GM20431 (cell line): Measurements from ENCODE around the gene MTR.

ENCODE experiments used
- in situ Hi-C: fragments of 300-500 bp; cut with MseI, MboI; formaldehyde crosslinking; loops from one replicate; pipeline ENCODE4 v1.15.0; 2020; ENCODE audit warnings: low sequenced_read_pairs; ENCODE audit not compliant: unreplicated experiment

The MTR gene

GRCh38 chr1:236858165-236858564, 63.1 kb downstream of the MTR start:
- in situ Hi-C loops: loop anchor here (25.0 kb wide), 1 partner anchor 96 kb away; no protein-coding TSS in a partner anchor

GRCh38 chr1:236860101-236860500, 65.0 kb downstream of the MTR start:
- in situ Hi-C loops: loop anchor here (25.0 kb wide), 1 partner anchor 98 kb away; no protein-coding TSS in a partner anchor

DNA sequence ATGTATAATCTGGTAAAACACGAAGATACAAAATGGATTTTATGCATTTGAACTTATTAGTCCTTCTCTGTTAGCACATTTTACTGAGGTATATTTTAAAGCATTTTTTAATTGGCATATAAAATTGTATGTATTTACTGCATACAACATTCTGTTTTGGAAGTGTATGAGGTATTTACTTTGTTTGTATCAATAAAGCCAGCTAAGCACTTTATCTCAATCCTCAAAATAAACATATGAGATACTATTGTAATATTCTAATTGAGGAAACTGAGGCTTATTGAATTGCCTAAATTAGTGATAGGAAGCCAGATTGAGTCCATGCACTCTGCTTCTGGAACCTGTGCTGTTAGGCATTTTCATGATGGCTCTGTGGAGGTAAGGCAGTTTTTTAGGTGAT, 65.6 kb downstream of the MTR start:
- in situ Hi-C loops: loop anchor here (25.0 kb wide), 1 partner anchor 98 kb away; no protein-coding TSS in a partner anchor

- in situ Hi-C loops: loop anchor here (25.0 kb wide), 1 partner anchor 99 kb away; no protein-coding TSS in a partner anchor
Measured at GRCh38 chr1:236861560-236862218, 66.6 kb downstream of the MTR start.

GRCh38 chr1:236862219-236862591, 67.1 kb downstream of the MTR start:
- in situ Hi-C loops: loop anchor here (25.0 kb wide), 1 partner anchor 100 kb away; no protein-coding TSS in a partner anchor

- in situ Hi-C loops: loop anchor here (25.0 kb wide), 1 partner anchor 100 kb away; no protein-coding TSS in a partner anchor
Measured at GRCh38 chr1:236862615-236863211, 67.6 kb downstream of the MTR start.

DNA sequence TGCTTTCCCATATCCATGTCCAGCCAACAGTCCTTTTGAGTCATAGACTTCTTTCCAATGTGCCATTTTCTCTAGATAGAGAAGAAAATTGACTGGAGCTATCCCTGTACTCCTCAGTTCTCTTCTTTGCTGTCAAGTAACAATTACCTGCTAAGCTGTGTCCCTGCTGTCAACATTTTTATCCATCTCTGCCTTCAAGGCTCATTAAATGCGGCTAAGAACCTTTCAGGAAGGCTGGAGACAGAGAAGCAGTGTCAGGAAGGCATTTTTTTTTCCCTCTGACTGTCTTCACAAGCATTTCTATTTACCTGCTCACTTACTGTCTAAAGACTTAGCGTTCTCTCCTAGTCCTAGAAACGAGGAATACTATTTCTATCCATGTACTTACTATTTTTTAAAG, 69.1 kb downstream of the MTR start:
- in situ Hi-C loops: loop anchor here (25.0 kb wide), 1 partner anchor 102 kb away; no protein-coding TSS in a partner anchor

DNA sequence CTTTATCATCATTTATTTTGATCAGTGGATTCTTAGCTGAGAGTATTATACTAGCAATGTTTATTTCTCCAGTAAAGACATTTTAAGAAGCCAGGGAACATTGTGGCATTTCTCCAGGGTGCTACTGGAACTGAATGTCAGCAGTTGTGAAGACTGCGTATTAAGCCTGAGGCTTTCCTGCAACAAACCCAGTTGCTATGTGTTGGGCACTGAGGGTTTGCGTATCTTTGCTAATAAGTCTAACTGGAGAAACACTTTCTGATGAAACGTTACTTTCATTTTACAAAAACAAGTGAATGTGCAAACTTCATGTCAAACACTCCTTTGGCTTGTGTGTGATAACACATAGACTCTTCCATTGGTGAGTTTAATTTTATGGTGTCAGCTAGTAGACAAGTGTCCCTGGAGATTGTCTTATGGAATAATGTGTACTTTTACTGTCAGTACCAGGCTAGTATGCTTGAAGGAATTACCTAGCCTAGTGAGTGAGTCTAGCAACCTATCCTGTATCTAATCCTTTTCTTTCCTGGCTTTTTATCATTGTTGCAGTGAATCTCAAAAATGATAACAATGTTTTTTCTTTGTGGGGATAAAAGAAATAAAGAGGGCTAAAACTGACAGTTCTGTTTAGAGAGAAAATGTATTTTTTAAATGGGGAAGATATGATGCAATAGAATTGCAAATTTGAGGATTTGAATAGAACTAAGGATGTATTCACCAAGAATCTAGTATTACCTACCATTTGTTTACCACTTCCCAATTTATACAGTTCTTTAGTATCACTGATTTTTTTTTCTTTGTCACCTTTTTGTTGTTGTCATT, 70.1 kb downstream of the MTR start:
- in situ Hi-C loops: loop anchor here (25.0 kb wide), 1 partner anchor 103 kb away; no protein-coding TSS in a partner anchor

DNA sequence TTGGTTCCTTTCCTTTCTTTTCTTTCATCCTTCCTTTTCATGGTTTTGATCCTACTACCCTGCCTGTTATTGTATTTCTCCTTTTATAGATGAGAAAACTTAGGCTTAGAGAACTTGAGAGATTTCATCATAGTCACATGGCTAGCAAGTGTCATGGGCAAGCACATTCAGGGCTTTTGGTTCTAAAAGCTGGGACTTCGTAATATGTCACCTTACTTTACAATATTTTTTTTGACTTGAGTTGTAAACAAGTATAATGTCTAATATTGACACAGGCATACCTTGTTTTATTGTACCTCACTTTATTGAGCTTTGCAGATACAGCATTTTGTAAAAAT, 70.7 kb downstream of the MTR start:
- in situ Hi-C loops: loop anchor here (25.0 kb wide), 1 partner anchor 103 kb away; no protein-coding TSS in a partner anchor

DNA sequence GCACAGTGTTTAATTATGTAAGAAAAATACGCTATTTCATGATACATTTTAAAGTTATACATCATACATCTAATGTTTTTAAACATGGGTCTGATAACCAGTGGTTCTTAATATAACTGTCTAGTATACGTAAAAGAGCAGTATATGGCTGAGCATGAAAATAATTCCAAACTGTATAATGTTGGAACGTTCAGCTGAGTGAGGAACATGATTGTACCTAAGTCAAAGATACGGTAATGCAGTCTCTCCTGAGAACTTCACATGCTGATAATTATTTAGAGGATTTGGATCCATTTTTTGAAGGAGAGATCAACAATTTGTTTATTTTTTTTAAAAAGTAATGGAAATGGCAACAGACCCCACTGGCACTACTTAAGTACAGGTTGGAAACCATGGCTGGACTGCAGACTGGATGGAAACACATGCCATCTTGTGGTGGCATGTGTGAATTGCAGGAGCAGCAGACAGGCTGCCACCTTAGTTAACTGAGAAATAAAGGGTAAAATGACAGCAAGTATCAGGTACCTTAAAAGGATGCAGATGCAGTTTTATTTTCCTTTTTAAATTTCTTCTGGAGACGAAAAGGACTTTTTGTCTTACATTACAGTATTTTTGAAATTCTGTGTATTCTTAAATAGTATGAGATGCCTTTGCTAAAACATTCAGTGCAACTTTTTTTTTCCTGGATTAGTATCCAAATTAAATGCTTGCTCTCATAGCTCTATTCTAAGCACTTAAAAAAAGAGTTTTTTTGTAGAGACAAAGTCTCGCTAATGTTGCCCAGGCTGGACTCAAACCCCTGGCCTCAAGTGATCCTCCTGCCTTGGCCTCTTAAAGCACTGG, 73.8 kb downstream of the MTR start:
- in situ Hi-C loops: loop anchor here (25.0 kb wide), 1 partner anchor 107 kb away; no protein-coding TSS in a partner anchor

- in situ Hi-C loops: loop anchor here (25.0 kb wide), 1 partner anchor 108 kb away; no protein-coding TSS in a partner anchor
Measured at GRCh38 chr1:236869911-236870310, 74.8 kb downstream of the MTR start.

GRCh38 chr1:236870721-236871120, 75.6 kb downstream of the MTR start:
- in situ Hi-C loops: loop anchor here (25.0 kb wide), 1 partner anchor 108 kb away; no protein-coding TSS in a partner anchor

GRCh38 chr1:236872075-236872666, 77.1 kb downstream of the MTR start:
- in situ Hi-C loops: loop anchor here (25.0 kb wide), 1 partner anchor 110 kb away; no protein-coding TSS in a partner anchor

DNA sequence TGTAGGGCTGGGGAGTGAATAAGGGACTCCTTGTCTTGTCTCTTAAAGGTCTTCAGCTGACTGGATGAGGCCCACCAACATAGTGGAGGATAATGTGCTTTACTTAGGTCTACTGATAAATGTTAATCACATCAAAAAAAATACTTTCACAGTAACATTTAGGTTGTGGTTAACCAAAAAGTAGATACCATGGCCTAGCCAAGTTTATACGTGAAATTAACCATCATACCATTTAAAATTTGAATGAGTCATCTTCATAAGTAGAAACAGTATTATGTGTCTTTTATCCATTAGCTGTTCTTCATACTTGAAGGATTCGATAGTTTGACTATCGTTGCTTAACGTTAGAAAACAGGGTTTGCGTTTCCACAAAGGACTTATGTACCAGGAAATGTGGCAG, 80.9 kb downstream of the MTR start:
- in situ Hi-C loops: no loop called here

GRCh38 chr1:236877661-236878060, 82.6 kb downstream of the MTR start:
- in situ Hi-C loops: no loop called here

DNA sequence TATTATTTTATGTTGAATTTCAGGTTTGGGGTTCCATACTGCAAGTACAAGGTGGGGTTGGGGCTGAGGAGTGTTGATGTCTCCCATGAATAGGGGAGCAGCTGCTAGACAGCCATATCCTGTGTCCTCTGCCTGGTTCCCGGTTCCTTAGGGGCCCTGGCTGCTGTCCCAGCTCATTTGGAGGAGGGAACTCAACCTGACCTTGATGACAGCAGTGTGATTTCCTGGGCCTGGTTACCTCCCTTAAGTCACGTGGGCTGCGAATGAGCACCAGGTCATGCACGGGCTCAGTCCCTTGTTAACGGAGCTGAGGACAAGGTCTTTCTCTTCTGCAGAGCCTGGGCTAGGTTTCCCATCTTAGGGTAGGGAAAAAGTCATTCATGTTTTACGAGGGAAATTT, 85.1 kb downstream of the MTR start:
- in situ Hi-C loops: no loop called here

GRCh38 chr1:236882678-236883077, 87.6 kb downstream of the MTR start:
- in situ Hi-C loops: no loop called here

- in situ Hi-C loops: no loop called here
Measured at GRCh38 chr1:236886199-236886598, 91.1 kb downstream of the MTR start.

GRCh38 chr1:236887081-236887480, 92.0 kb downstream of the MTR start:
- in situ Hi-C loops: no loop called here
